ENCODE results near the gene MRPL19.

DNA sequence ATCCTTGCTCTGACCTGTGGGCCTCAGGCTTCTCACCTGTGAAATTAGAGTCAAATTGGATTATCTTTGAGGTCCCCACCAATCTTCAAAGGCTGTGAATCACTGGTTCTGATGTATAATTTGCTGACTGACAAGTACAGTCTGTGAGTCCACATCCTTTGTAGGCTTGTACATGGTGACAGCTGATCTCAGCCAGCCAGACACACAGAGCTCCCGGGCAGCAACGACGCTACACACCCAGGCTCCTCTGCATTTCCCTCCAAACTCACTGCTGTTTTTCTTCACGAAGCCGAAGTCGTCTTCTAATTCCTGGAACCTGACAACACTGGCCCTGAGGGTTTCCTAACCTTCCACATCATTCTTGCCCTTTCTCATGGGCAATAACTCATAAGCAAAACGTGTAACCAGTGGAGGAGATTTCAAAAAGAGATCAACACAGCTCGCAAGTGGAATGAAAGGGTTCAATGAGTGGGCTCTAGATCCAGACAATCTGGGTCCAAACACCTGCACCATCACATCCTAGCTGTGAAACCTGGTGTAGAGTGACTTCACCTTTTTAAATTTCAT, 47.9 kb upstream of the MRPL19 start:
- TF ChIP-seq EZH2 (IDR thresholded peaks at IDR 0.05; ENCODE audit: borderline replicate concordance, low read depth, low read length, poor library complexity, severe bottlenecking): no peak
- TF ChIP-seq, protein P1, sequence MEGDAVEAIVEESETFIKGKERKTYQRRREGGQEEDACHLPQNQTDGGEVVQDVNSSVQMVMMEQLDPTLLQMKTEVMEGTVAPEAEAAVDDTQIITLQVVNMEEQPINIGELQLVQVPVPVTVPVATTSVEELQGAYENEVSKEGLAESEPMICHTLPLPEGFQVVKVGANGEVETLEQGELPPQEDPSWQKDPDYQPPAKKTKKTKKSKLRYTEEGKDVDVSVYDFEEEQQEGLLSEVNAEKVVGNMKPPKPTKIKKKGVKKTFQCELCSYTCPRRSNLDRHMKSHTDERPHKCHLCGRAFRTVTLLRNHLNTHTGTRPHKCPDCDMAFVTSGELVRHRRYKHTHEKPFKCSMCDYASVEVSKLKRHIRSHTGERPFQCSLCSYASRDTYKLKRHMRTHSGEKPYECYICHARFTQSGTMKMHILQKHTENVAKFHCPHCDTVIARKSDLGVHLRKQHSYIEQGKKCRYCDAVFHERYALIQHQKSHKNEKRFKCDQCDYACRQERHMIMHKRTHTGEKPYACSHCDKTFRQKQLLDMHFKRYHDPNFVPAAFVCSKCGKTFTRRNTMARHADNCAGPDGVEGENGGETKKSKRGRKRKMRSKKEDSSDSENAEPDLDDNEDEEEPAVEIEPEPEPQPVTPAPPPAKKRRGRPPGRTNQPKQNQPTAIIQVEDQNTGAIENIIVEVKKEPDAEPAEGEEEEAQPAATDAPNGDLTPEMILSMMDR (conservative IDR thresholded peaks at IDR 0.05; ENCODE audit: low read depth, low read length): no peak

All from A673 (cell line).